K562 (cell line): ENCODE measurements around the gene POLD2. TPM values are rescaled to one million over a fixed set of nuclear protein-coding genes. Genes with fewer than 3 reads are reported as not detected.

Experiments used
- ATAC-seq: fragments of 200-7000 bp; cut with Tn5 transposase; 3 replicates; pipeline ENCODE4 v1.9.1; 2020; ENCODE audit warnings: moderate library complexity
- BruUV-seq: library from RNA; stranded (reverse); fragments of 400-500 nt; replicated peaks from 2 replicates; lab custom pipeline; 2021; lab: Mats Ljungman, UMichigan
- CTCF ChIA-PET: fragments of 300-600 bp; formaldehyde crosslinking; extraction: SDS; loops from one replicate; lab custom pipeline; 2021; ENCODE audit warnings: low intra/inter-chr PET ratio; lab: Yijun Ruan, JAX
- POLR2A ChIA-PET: fragments of 300-600, 350-650 bp; sonication (Branson Sonifier 250); formaldehyde crosslinking; extraction: SDS; loops from one replicate; lab custom pipeline; 2021; ENCODE audit warnings: antibody characterized with exemption, inconsistent platforms; lab: Yijun Ruan, JAX
- DNase-seq, 4 experiments: peaks; one replicate each; pipeline versions ENCODE4 v3.0.0 to v3.0.0-alpha.2; 2011 to 2018; ENCODE audit warnings: low spot score in 3 of 4, mixed read lengths in 3 of 4; ENCODE audit errors: extremely low read depth in 1 of 4
- FAIRE-seq: peaks from 2 replicates; lab custom pipeline; 2011; peaks lifted over from hg19 to GRCh38; lab: Jason Lieb, UNC
- H2AFZ ChIP-seq: 2 replicates; pipeline ENCODE4 v1.6.0; 2011; ENCODE audit warnings: low read depth, low read length, control low read depth, inconsistent platforms
- H3K27ac ChIP-seq: fragments of 200-600 bp; 3 replicates; pipeline ENCODE4 v1.8.0; 2011; ENCODE audit warnings: low read depth, mild to moderate bottlenecking, control low read depth, inconsistent platforms, low read length, moderate library complexity, mixed read lengths; ENCODE audit errors: extremely low read depth
- H3K27me3 ChIP-seq, 2 experiments: fragments of 300-600 bp in 1 of 2; 2 replicates in 1 of 2; 3 replicates in 1 of 2; pipeline versions ENCODE4 v1.6.0 to v1.8.0; 2011; ENCODE audit warnings: inconsistent platforms in 2 of 2, low read length in 2 of 2, mild to moderate bottlenecking in 1 of 2, mixed read lengths in 1 of 2, moderate library complexity in 1 of 2; ENCODE audit not compliant: control insufficient read depth in 2 of 2, insufficient read depth in 2 of 2
- H3K36me3 ChIP-seq: fragments of 300-600 bp; 3 replicates; pipeline ENCODE4 v1.8.0; 2011; ENCODE audit warnings: mild to moderate bottlenecking, low read length, inconsistent platforms; ENCODE audit not compliant: control insufficient read depth, insufficient read depth
- H3K4me1 ChIP-seq, 2 experiments: fragments of 200-600 bp in 1 of 2; replicated peaks in 1 of 2; 2 replicates in 1 of 2; 3 replicates in 1 of 2; pipeline versions ENCODE4 v1.5.1 to v1.8.0; 2011; ENCODE audit warnings: inconsistent platforms in 2 of 2, low read length in 2 of 2, mild to moderate bottlenecking in 1 of 2, mixed read lengths in 1 of 2, moderate library complexity in 1 of 2; ENCODE audit not compliant: control insufficient read depth in 2 of 2, insufficient read depth in 2 of 2
- H3K4me2 ChIP-seq: 2 replicates; pipeline ENCODE4 v1.6.1; 2011; ENCODE audit warnings: low read length, control low read depth, inconsistent platforms, mixed read lengths; ENCODE audit not compliant: insufficient read depth
- H3K4me3 ChIP-seq: fragments of 200-600 bp; sonication (generic), shearing (Covaris generic); 2 replicates; pipeline ENCODE4 v1.5.1; 2016; ENCODE audit warnings: control low read depth, inconsistent platforms
- H3K79me2 ChIP-seq: fragments of 200-600 bp; 3 replicates; pipeline ENCODE4 v1.8.0; 2011; ENCODE audit warnings: low read length, inconsistent platforms; ENCODE audit not compliant: control insufficient read depth, insufficient read depth
- H3K9ac ChIP-seq, 2 experiments: 2 replicates each; pipeline versions ENCODE4 v1.6.0 to v1.6.1; 2011; ENCODE audit warnings: low read depth in 2 of 2, low read length in 2 of 2, control low read depth in 1 of 2, inconsistent platforms in 1 of 2, mild to moderate bottlenecking in 1 of 2, mixed read lengths in 1 of 2; ENCODE audit not compliant: insufficient read depth in 1 of 2
- H3K9me1 ChIP-seq: one replicate; pipeline ENCODE4 v1.6.0; 2011; ENCODE audit warnings: inconsistent platforms, mild to moderate bottlenecking, low read length, moderate library complexity; ENCODE audit not compliant: control insufficient read depth, insufficient read depth
- H3K9me3 ChIP-seq: replicated peaks from 2 replicates; pipeline ENCODE4 v1.5.1; 2011; ENCODE audit warnings: low read depth, low read length, inconsistent platforms; ENCODE audit not compliant: control insufficient read depth, insufficient read depth
- H4K20me1 ChIP-seq: replicated peaks from 2 replicates; pipeline ENCODE4 v1.6.1; 2011; ENCODE audit warnings: low read length, inconsistent platforms, mixed read lengths; ENCODE audit not compliant: control insufficient read depth, insufficient read depth
- CREB3L1 ChIP-seq: fragments of 450-650 bp; IDR thresholded peaks from 2 replicates; pipeline ENCODE4 v1.6.1; 2014; ENCODE audit warnings: low read depth, mild to moderate bottlenecking, moderate library complexity, borderline replicate concordance
- FOXK1 ChIP-seq: sonication (generic); formaldehyde crosslinking; IDR thresholded peaks from 2 replicates; pipeline ENCODE4 v1.8.0; 2022; ENCODE audit warnings: missing genetic modification reagents, mild to moderate bottlenecking, borderline replicate concordance
- MLX ChIP-seq, 2 experiments: fragments of 450-650 bp in 1 of 2; sonication (generic) in 1 of 2; formaldehyde crosslinking; conservative IDR thresholded peaks; 2 replicates each; pipeline versions ENCODE4 v1.4.0 to v1.8.1; 2020 to 2022; ENCODE audit warnings: mild to moderate bottlenecking in 1 of 2, missing genetic modification reagents in 1 of 2
- NR2F6 ChIP-seq: fragments of 450-650 bp; formaldehyde crosslinking; IDR thresholded peaks from 2 replicates; pipeline ENCODE4 v1.4.0; 2020; ENCODE audit warnings: mild to moderate bottlenecking
- PRMT5 ChIP-seq: sonication (generic); formaldehyde crosslinking; IDR thresholded peaks from 2 replicates; pipeline ENCODE4 v1.5.0; 2020; ENCODE audit warnings: missing genetic modification reagents
- PTTG1 ChIP-seq: fragments of 450-650 bp; IDR thresholded peaks from 2 replicates; pipeline ENCODE4 v1.6.1; 2016; ENCODE audit warnings: low read depth, mild to moderate bottlenecking, missing genetic modification characterization, missing compliant biosample characterization
- SMAD3 ChIP-seq: fragments of 450-650 bp; formaldehyde crosslinking; conservative IDR thresholded peaks from 2 replicates; pipeline ENCODE4 v1.4.0; 2020; ENCODE audit warnings: mild to moderate bottlenecking
- VEZF1 ChIP-seq: fragments of 200-800 bp; sonication (Bioruptor generic); IDR thresholded peaks from 2 replicates; pipeline ENCODE4 v1.6.1; 2017; ENCODE audit warnings: missing genetic modification characterization, missing compliant biosample characterization
- ZNF280B ChIP-seq: fragments of 250-450 bp; sonication (Bioruptor Pico); IDR thresholded peaks from 2 replicates; pipeline ENCODE4 v1.5.1; 2021; ENCODE audit warnings: mild to moderate bottlenecking
- ZZZ3 ChIP-seq: fragments of 450-650 bp; IDR thresholded peaks from 2 replicates; pipeline ENCODE4 v1.6.1; 2016; ENCODE audit warnings: antibody characterized with exemption, mild to moderate bottlenecking, moderate library complexity
- WGBS: fragments of 100-300 bp; shearing (Covaris generic); methylation state at CpG from one replicate; pipeline ENCODE4 v1.1.6; 2016; ENCODE audit warnings: low coverage, mixed read lengths; ENCODE audit not compliant: insufficient coverage; ENCODE audit errors: missing lambda C conversion rate; 5-methylcytosine and 5-hydroxymethylcytosine counted together
- in situ Hi-C: fragments of 300-500 bp; cut with MboI; formaldehyde crosslinking; loops from 4 replicates; pipeline ENCODE4 v1.15.0; 2018; ENCODE audit warnings: inconsistent platforms, mixed read lengths
- intact Hi-C: fragments of 100-400 bp; cut with micrococcal nuclease; formaldehyde crosslinking; loops from 2 replicates; pipeline ENCODE4 v1.14.2; 2022
- polyA plus RNA-seq, 8 experiments: library from polyadenylated mRNA; depleted of rRNA in 4 of 8; stranded (reverse) in 5 of 8; unstranded in 3 of 8; fragments of >200 nt; fragmentation: Nextera tagmentation in 2 of 8; fragmentation: Illumina TruSeq in 1 of 8; extraction: Ambion mirVana in 2 of 8; extraction: Trizol in 1 of 8; gene quantifications; 2 replicates each; pipeline versions ENCODE4 v1.2.1 to v1.2.3, GENCODE V29; 2011 to 2014; ENCODE audit warnings: inconsistent platforms in 1 of 8, missing spikeins in 1 of 8
- total RNA-seq, 7 experiments: library from RNA; depleted of rRNA in 6 of 7; stranded (reverse); fragments of >200 nt in 6 of 7; fragmentation: Illumina TruSeq in 2 of 7; extraction: Trizol in 2 of 7; gene quantifications; 2 replicates each; pipeline versions ENCODE4 v1.2.1 to v1.2.3, GENCODE V29; 2011 to 2021; ENCODE audit warnings: low replicate concordance in 1 of 7

Gene POLD2
- total and polyA plus RNA-seq, 9 of the 15 experiments (the other 6 are each of a cell fraction or from before 2014, with no cell fraction given), result 29.7 to 259 (median 225) TPM

- Histone ChIP-seq H3K9me1 (no peaks in the 10 kb centered on the region), H3K27me3 (no peaks in the 10 kb centered on the region), H3K4me2 (no peak overlapping the region), H3K36me3 (no peaks in the 10 kb centered on the region), H3K79me2 (no peaks in the 10 kb centered on the region), H3K4me1 (peaks cover 21 to 71% of the 10 kb centered on the region in 2 experiments), H4K20me1 (no peaks in the 10 kb centered on the region), H2AFZ (no peak overlapping the region), H3K9ac (no peak overlapping the region), H3K9me3 (no peaks in the 10 kb centered on the region), H3K4me3 (no peak overlapping the region), H3K27ac (no peak overlapping the region)
- BruUV-seq, result no TSS peak
- DNase-seq, result no peak
- intact Hi-C loops, result loop anchor here (5.0 kb wide), 1 partner anchor 48 kb away; no protein-coding TSS in a partner anchor
- no peak for FAIRE-seq
- 42% methylated on average over 9 of the region's 9 CpGs for WGBS
- POLR2A ChIA-PET, result interaction anchor here (0.8 to 2.1 kb wide), 2 partner anchors 8 to 15 kb away, joined by 3 to 9 read pairs; no protein-coding TSS in a partner anchor
- CTCF ChIA-PET, result no interaction called here
- TF ChIP-seq MLX (CRISPR knock-in tag; conservative IDR thresholded peaks at IDR 0.05), result no peak
- no peak for TF ChIP-seq PRMT5 (CRISPR knock-in tag)
- TF ChIP-seq CREB3L1, result no peak
- TF ChIP-seq PTTG1, result no peak
- no peak for TF ChIP-seq ZNF280B (CRISPR knock-in tag)
- no peak for TF ChIP-seq FOXK1 (CRISPR knock-in tag)
- TF ChIP-seq SMAD3 (CRISPR knock-in tag), result no peak
- no peak for TF ChIP-seq VEZF1 (CRISPR knock-in tag)
- no peak for TF ChIP-seq NR2F6 (CRISPR knock-in tag)
- no peak for TF ChIP-seq ZZZ3
- no peak for ATAC-seq
- in situ Hi-C loops, result no loop called here
Measured at GRCh38 chr7:44148961-44149536, 25.7 kb upstream of the POLD2 start.
